ENCODE measurements around the gene SALL1. TPM values are rescaled to one million over a fixed set of nuclear protein-coding genes. Genes with fewer than 3 reads are reported as not detected.

SALL1 gene
- total and polyA plus RNA-seq, 5 donors = 0.45 to 8.4 (median 5.4) TPM

- WGBS = 56% methylated on average over 2 of the region's 2 CpGs
- Histone ChIP-seq H3K27me3 (ENCODE audit: control insufficient read depth, insufficient read depth) (peaks cover 4% of the 10 kb centered on the region), H3K4me1 (ENCODE audit: control insufficient read depth, insufficient read depth, low read length) (no peaks in the 10 kb centered on the region), H3K27ac (ENCODE audit: low read length) (no peak overlapping the region), H3K9me3 (ENCODE audit: control insufficient read depth, low read length) (no peaks in the 10 kb centered on the region), H3K4me3 (ENCODE audit: low read length) (no peak overlapping the region)
- ATAC-seq = no peak
- no peak for DNase-seq
- intact Hi-C loops (cut with DNase I) = no loop called here
Measured at GRCh38 chr16:51156807-51157200, 5.7 kb upstream of the SALL1 start.

DNA sequence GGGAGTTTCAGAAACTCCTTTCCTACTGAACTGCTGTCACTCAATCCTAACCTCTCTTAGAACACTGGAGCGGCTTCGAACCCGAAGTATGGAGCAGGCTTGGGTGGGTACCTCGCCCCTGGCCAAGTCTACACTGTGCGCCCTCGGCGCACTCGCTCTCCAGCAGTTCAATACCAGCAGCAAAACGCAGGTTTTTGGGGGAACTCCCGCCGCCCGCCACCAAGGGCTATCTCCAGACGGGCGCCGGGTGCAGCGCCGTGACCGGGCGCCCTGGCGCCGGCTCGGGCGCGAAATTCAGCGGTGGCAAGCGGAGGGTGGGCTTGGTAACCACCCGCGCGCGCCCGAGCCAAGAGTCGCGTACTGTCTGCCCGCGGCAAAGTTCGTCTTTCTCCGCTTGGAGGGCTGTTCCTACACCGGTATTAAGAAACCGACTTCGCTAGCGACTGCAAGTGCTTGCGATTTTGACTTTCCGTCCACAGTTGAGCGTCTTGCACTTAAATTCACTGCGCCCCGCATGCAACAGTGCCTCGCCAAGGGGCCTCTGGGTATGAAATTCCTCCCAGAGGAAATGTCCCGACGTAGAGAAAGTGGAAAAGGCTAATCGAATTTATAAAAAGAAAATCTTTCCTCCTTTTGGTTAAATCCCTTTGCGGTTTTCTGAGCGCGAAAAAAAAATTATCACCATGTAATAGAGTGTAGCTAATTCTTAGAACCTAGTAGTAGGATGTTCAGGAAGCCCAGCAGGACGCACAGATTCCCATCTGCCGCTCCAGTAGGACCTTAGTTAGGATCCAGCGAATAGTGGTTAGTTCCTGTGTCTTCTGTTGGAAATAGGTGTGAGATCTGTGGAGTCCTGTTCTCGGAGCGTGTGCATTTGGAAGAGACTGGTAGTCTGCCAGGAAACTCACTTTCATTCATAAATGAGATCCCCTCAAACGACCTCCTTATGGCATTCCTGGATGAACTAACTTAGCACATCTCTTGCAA, 5.0 kb upstream of the SALL1 start:
- Histone ChIP-seq H3K4me1 (ENCODE audit: control insufficient read depth, insufficient read depth, low read length) (no peaks in the 10 kb centered on the region), H3K27ac (ENCODE audit: low read length) (no peak overlapping the region), H3K27me3 (ENCODE audit: control insufficient read depth, insufficient read depth) (peaks cover 4% of the 10 kb centered on the region), H3K4me3 (ENCODE audit: low read length) (peak overlapping the region; percentile 9), H3K9me3 (ENCODE audit: control insufficient read depth, low read length) (no peaks in the 10 kb centered on the region)
- ATAC-seq (no peak), DNase-seq (peak in 1 of 3 donors; percentile 52)
- WGBS = 3% methylated on average over 59 of the region's 59 CpGs
- intact Hi-C loops (cut with DNase I) = no loop called here

DNA sequence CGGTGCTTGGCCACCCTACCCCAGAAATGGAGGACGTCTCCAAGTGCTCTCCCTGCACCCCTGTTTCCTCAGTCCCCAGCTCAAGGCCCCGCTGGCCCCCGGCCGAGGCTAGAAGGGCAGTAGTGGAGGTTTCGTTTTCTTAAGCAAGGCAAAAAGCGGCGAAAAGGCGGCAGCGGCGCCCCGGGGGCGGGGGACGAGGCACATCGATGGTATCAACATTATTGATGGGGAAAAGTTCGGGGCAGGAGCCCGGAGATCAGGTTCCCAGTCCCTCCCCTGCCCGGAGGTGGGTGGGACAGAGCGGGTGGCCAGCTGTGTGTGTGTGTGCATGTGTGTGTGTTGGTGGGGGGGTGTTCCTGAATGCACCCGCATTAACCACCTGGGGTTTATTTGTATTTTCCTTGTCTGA, 4.1 kb upstream of the SALL1 start:
- Histone ChIP-seq H3K27ac (ENCODE audit: low read length) (no peak overlapping the region), H3K9me3 (ENCODE audit: control insufficient read depth, low read length) (no peaks in the 10 kb centered on the region), H3K4me1 (ENCODE audit: control insufficient read depth, insufficient read depth, low read length) (peaks cover 2% of the 10 kb centered on the region), H3K27me3 (ENCODE audit: control insufficient read depth, insufficient read depth) (peaks cover 4% of the 10 kb centered on the region), H3K4me3 (ENCODE audit: low read length) (peak overlapping the region; percentile 9)
- intact Hi-C loops (cut with DNase I) = no loop called here
- 8% methylated on average over 20 of the region's 20 CpGs for WGBS
- ATAC-seq (no peak), DNase-seq (peak; percentile 28 to 66 (median 63))

DNA sequence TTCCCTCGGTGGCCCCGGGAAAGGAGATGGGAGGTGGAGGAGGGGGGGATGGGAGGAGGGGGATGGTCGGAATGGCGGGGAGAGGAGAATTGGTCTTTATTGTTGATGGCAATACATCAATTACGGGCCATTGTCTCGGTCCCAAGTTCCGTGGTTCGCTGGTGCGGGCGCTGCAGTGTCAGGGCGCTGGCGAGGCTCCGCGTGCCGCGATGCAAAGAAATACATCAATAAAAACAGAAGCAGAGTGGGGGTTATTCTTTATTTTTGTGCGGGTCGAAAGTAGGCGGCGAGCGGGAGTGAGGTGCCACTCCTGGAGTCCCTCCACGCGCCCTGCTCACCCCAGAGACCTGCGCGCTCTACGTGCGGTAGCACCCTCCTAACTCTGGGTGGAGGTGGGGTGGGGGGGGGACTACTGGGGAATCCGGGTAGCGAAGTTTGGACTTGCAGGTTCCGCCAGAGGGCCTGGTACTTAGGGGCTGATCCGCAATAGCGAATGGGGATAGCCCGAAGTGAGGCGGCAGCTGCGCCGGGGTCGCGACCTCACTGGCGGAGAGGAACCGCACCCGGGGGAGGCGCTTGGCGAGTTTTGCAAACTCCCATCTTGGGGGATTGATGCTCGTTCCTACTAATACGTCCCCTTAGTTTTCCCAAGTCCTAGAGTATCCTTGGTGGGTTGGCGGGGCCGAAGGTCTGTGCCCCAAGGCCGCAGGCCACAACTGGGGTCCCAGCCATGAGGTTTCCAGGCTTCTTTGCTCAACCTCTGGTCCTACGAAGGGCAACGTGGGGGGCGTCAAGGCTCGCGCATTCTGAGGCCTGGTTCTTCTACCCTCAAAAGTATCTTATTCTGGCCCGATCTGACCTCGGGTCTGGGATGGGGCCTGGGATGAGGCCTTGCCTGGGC, 3.5 kb upstream of the SALL1 start:
- peak in 1 of 2 donors; percentile 29 for ATAC-seq
- intact Hi-C loops (cut with DNase I) = no loop called here
- H3K27ac ChIP-seq (ENCODE audit: low read length) = no peak overlapping the region
- H3K4me1 ChIP-seq (ENCODE audit: control insufficient read depth, insufficient read depth, low read length) = peaks cover 2% of the 10 kb centered on the region
- H3K4me3 ChIP-seq (ENCODE audit: low read length) = no peak overlapping the region
- peak; percentile 57 to 67 (median 65) for DNase-seq
- H3K27me3 ChIP-seq (ENCODE audit: control insufficient read depth, insufficient read depth) = peaks cover 4% of the 10 kb centered on the region
- WGBS = 27% methylated on average over 55 of the region's 55 CpGs
- no peaks in the 10 kb centered on the region for H3K9me3 ChIP-seq (ENCODE audit: control insufficient read depth, low read length)

GRCh38 chr16:51153577-51154031, 2.5 kb upstream of the SALL1 start:
- Histone ChIP-seq H3K4me1 (ENCODE audit: control insufficient read depth, insufficient read depth, low read length) (peaks cover 2% of the 10 kb centered on the region), H3K9me3 (ENCODE audit: control insufficient read depth, low read length) (no peaks in the 10 kb centered on the region), H3K27me3 (ENCODE audit: control insufficient read depth, insufficient read depth) (peaks cover 4% of the 10 kb centered on the region), H3K27ac (ENCODE audit: low read length) (no peak overlapping the region), H3K4me3 (ENCODE audit: low read length) (no peak overlapping the region)
- no peak for DNase-seq
- no peak for ATAC-seq
- WGBS = 13% methylated on average over 32 of the region's 32 CpGs
- intact Hi-C loops (cut with DNase I) = no loop called here

DNA sequence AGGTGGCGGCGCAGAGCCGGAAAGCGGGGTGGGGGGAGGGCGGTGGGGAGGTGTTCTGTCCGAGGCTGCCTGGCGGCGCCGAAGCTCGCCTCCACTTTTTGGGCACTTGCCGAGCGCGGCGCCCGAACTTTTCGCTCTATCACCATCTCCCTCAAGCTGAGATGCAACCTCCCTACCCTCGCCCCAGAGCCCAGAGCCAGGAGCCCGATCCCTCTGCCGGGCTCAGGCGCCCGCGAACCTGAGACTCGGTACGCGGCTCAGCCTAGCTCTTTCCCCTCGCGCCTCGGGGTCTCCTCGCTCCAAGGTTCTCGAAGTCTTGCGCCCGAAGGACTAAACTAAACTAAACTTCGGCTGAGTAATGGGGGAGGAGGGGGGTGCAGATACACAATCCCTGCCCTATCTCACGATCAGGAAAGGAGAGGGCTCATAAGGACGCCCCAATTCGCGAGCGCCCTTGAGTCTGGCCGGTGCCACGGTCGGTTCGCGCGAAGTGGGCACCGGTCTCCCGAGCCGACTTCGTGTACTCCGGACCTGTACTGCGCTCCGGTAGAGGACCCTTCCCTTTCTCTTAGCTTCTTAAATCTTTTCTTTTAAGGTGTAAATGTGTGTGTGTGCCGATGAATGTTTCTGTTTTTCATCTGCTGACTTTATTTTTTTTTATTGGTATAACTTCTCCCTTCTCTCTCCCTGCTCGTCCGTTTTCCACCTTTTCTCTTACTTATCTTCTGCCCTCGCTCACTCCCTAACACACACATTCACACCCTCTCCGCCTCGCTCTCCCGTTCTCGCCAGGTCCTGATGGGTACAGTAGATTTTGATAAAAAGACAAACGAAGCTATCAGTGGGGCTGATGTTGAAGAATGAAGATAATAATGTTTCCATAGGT, 1.9 kb upstream of the SALL1 start:
- intact Hi-C loops (cut with DNase I) = no loop called here
- Histone ChIP-seq H3K27me3 (ENCODE audit: control insufficient read depth, insufficient read depth) (peaks cover 6% of the 10 kb centered on the region), H3K4me3 (ENCODE audit: low read length) (peak overlapping the region; percentile 69), H3K4me1 (ENCODE audit: control insufficient read depth, insufficient read depth, low read length) (peaks cover 2% of the 10 kb centered on the region), H3K9me3 (ENCODE audit: control insufficient read depth, low read length) (no peaks in the 10 kb centered on the region), H3K27ac (ENCODE audit: low read length) (no peak overlapping the region)
- ATAC-seq (peak; percentile 2 to 6), DNase-seq (peak in 1 of 3 donors; percentile 57)
- WGBS = 3% methylated on average over 60 of the region's 60 CpGs

- intact Hi-C loops (cut with DNase I) = no loop called here
- H3K27me3 ChIP-seq (ENCODE audit: control insufficient read depth, insufficient read depth) = peaks cover 3% of the 10 kb centered on the region
- peak; percentile 91 to 92 for ATAC-seq
- peak overlapping the region; percentile 69 for H3K4me3 ChIP-seq (ENCODE audit: low read length)
- peak; percentile 85 to 92 (median 91) for DNase-seq
- under 1% methylated on average over 51 of the region's 56 CpGs for WGBS
- H3K27ac ChIP-seq (ENCODE audit: low read length) = no peak overlapping the region
- H3K4me1 ChIP-seq (ENCODE audit: control insufficient read depth, insufficient read depth, low read length) = peaks cover 2% of the 10 kb centered on the region
- no peaks in the 10 kb centered on the region for H3K9me3 ChIP-seq (ENCODE audit: control insufficient read depth, low read length)
Measured at GRCh38 chr16:51151961-51152663, 1.0 kb upstream of the SALL1 start.

DNA sequence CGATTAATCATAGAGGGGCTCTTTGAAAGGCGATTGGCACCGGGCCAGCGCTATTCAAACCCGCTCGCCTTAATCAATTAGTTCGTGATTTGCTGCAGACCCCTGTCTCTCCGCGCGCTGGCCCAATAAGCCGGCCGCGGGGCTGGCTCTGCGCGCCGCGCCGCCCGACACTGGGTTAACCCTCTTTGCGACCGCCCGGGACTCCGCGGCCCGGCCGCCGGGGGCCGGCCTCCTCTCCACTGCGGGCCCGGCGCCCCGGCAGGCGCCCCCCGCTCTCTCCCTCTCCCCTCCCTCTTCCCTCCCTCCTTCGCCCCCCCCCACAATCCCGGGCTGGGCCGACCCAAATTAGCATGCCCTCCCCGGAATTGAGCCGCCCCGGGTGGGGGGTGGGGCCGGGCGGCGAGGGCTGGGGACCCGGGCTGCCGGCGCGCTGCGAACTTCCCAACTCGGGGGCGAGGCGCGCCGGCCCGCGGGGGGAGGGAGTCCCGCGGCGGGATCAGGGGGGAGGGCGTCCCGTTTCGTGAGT, 428 bp upstream of the SALL1 start:
- Histone ChIP-seq H3K27me3 (ENCODE audit: control insufficient read depth, insufficient read depth) (peaks cover 4% of the 10 kb centered on the region), H3K9me3 (ENCODE audit: control insufficient read depth, low read length) (no peaks in the 10 kb centered on the region), H3K4me3 (ENCODE audit: low read length) (peak overlapping the region; percentile 69), H3K4me1 (ENCODE audit: control insufficient read depth, insufficient read depth, low read length) (peaks cover 2% of the 10 kb centered on the region), H3K27ac (ENCODE audit: low read length) (no peak overlapping the region)
- ATAC-seq (peak; percentile 61 to 73), DNase-seq (peak; percentile 70 to 88 (median 84))
- 1% methylated on average over 61 of the region's 61 CpGs for WGBS
- intact Hi-C loops (cut with DNase I) = no loop called here

DNA sequence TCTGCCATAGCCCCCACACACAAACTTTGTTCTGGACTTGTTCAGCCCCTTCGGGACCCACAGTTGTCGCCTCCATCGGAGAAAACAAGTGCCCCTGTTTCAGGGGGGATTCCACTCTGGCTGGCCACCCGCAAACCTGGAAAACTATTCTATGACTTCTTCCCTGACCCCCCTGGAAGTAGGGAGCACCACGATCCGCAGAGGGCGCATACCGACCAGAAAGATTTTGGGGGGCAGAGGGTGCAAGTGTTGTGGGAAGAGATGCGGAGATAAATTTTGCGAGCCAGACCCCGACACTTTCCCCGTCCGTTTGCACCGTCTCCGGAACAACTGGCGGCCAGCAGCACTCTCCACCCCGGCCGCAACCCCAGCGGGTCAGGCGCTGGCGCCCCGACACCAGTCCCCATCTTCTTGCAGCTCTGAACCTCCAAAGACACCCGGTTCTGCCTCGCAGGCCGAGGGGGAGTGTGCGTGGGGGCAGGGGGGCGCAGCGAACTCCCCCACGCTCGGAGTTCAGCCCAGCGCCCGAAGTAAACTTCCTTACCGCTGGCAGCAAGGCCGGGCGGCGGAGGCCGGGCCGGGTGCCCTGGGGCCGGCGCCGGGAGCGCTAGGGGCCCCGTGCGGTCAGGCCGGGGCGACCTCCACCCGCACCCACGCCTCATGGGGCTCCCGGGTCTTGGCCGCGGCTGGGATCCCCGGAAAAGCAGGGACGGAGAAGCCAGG, 744 bp downstream of the SALL1 start:
- Histone ChIP-seq H3K4me1 (ENCODE audit: control insufficient read depth, insufficient read depth, low read length) (peaks cover 2% of the 10 kb centered on the region), H3K27me3 (ENCODE audit: control insufficient read depth, insufficient read depth) (peaks cover 7% of the 10 kb centered on the region)
- intact Hi-C loops (cut with DNase I) = no loop called here

More for the DNA sequence above, 744 bp downstream of the SALL1 start:
- 5% methylated on average over 53 of the region's 53 CpGs for WGBS
- Histone ChIP-seq H3K9me3 (ENCODE audit: control insufficient read depth, low read length) (no peaks in the 10 kb centered on the region), H3K27ac (ENCODE audit: low read length) (no peak overlapping the region), H3K4me3 (ENCODE audit: low read length) (peak overlapping the region; percentile 69)
- DNase-seq = no peak
- ATAC-seq = no peak
